Left renal pelvis (tissue), 4 donors: ENCODE measurements around the gene PTPN21. TPM values are rescaled to one million over a fixed set of nuclear protein-coding genes. Genes with fewer than 3 reads are reported as not detected.

ENCODE experiments used
- polyA plus RNA-seq, 4 donors: library from polyadenylated mRNA; unstranded; fragments of 120-200 nt; gene quantifications; one replicate each; pipeline ENCODE4 v1.2.1, GENCODE V29; 2013; ENCODE audit not compliant: insufficient read length in 4 of 4

PTPN21 gene
- polyA plus RNA-seq, 4 donors = 28.8 to 39.9 (median 38.3) TPM

Other genes with a start within 250 kb of the PTPN21 start
- gene KCNK10, start 231.7 kb downstream of the PTPN21 start, polyA plus RNA-seq = under 1 TPM; 0.13 to 0.24 (median 0.22) TPM
- 10 to 100 TPM; 19.3 to 29.2 (median 25.6) TPM for gene SPATA7, start 169.3 kb downstream of the PTPN21 start, polyA plus RNA-seq
- 100 to 1,000 TPM in 1 of 4 donors, 10 to 100 TPM in 3; 60.5 to 114 (median 96.8) TPM for gene ZC3H14, start 8.0 kb upstream of the PTPN21 start, polyA plus RNA-seq
- gene EML5, start 237.9 kb upstream of the PTPN21 start, polyA plus RNA-seq = 1 to 10 TPM in 3 of 4 donors, under 1 TPM in 1; 0.35 to 3.4 (median 2.5) TPM